Mucosa of gallbladder (tissue), 1 donor: Measurements from ENCODE around the gene ELMOD2. TPM values are rescaled to one million over a fixed set of nuclear protein-coding genes. Genes with fewer than 3 reads are reported as not detected.
"Not testable (repeated sequence)": the region's sequence is repeated elsewhere in the genome, so short reads cannot be mapped to it uniquely, and the experiment has no call there.

Experiments used
- DNase-seq: peaks from one replicate; pipeline ENCODE4 v3.0.0-alpha.2; 2020; ENCODE audit warnings: low spot score
- total RNA-seq: library from RNA; stranded (reverse); gene quantifications from one replicate; pipeline ENCODE4 v1.2.1, GENCODE V29; 2021
- donor health status: DM: no; HTN: no; CAD: no.

Gene ELMOD2
- total RNA-seq: 31.9 TPM

- DNase-seq: peak; percentile 98
Measured at GRCh38 chr4:140523857-140524742, at the start of gene ELMOD2. TSS of gene ELMOD2 (plus strand) at chr4:140524168. CDS start at chr4:140525429, 1,261 bp downstream.

GRCh38 chr4:140483445-140483844 lies 40.5 kb upstream of the ELMOD2 start:
- DNase-seq: no peak

GRCh38 chr4:140485939-140486338 lies 38.0 kb upstream of the ELMOD2 start:
- no peak for DNase-seq

GRCh38 chr4:140497405-140497746 lies 26.6 kb upstream of the ELMOD2 start:
- no peak for DNase-seq

- DNase-seq: no peak
Measured at GRCh38 chr4:140497747-140498636, 26.0 kb upstream of the ELMOD2 start, which contains the start of gene MGAT4D. TSS of gene MGAT4D (minus strand) at chr4:140498293. CDS start at chr4:140498222, 71 bp downstream.

GRCh38 chr4:140499391-140499790 lies 24.6 kb upstream of the ELMOD2 start:
- DNase-seq: no peak

- no peak for DNase-seq
Measured at GRCh38 chr4:140504261-140504660, 19.7 kb upstream of the ELMOD2 start.

- not testable (repeated sequence) for DNase-seq
Measured at GRCh38 chr4:140513765-140514164, 10.2 kb upstream of the ELMOD2 start.

GRCh38 chr4:140515423-140515822 lies 8.5 kb upstream of the ELMOD2 start:
- no peak for DNase-seq

GRCh38 chr4:140523370-140523856 lies 555 bp upstream of the ELMOD2 start:
- DNase-seq: no peak

GRCh38 chr4:140529434-140529833 lies 5.5 kb downstream of the ELMOD2 start:
- no peak for DNase-seq

- DNase-seq: no peak
Measured at GRCh38 chr4:140533951-140534480, 10.0 kb downstream of the ELMOD2 start.

GRCh38 chr4:140556372-140557085 lies 32.6 kb downstream of the ELMOD2 start:
- DNase-seq: no peak

GRCh38 chr4:140557831-140558435 lies 34.0 kb downstream of the ELMOD2 start:
- DNase-seq: no peak

- DNase-seq: no peak
Measured at GRCh38 chr4:140559696-140560095, 35.7 kb downstream of the ELMOD2 start.

GRCh38 chr4:140568507-140569306 lies 44.7 kb downstream of the ELMOD2 start, which contains the start of gene UCP1:
TSS of gene UCP1 (minus strand) at chr4:140568961. CDS start at chr4:140568729, 232 bp downstream.
- DNase-seq: no peak

GRCh38 chr4:140569307-140569638 lies 45.3 kb downstream of the ELMOD2 start:
- DNase-seq: no peak

- no peak for DNase-seq
Measured at GRCh38 chr4:140571620-140572019, 47.7 kb downstream of the ELMOD2 start.

- no peak for DNase-seq
Measured at GRCh38 chr4:140575489-140575888, 51.5 kb downstream of the ELMOD2 start.

- no peak for DNase-seq
Measured at GRCh38 chr4:140579278-140579677, 55.3 kb downstream of the ELMOD2 start.
